GM19455 (cell line): ENCODE measurements around the gene TIE1.
A peak's percentile ranks its signal among the peaks of the same experiment; 100 is the strongest.

Experiments used
- ATAC-seq: cut with Tn5 transposase; IDR thresholded peaks from one replicate; pipeline ENCODE4 v1.9.1; 2021; ENCODE audit not compliant: unreplicated experiment

The TIE1 gene

DNA sequence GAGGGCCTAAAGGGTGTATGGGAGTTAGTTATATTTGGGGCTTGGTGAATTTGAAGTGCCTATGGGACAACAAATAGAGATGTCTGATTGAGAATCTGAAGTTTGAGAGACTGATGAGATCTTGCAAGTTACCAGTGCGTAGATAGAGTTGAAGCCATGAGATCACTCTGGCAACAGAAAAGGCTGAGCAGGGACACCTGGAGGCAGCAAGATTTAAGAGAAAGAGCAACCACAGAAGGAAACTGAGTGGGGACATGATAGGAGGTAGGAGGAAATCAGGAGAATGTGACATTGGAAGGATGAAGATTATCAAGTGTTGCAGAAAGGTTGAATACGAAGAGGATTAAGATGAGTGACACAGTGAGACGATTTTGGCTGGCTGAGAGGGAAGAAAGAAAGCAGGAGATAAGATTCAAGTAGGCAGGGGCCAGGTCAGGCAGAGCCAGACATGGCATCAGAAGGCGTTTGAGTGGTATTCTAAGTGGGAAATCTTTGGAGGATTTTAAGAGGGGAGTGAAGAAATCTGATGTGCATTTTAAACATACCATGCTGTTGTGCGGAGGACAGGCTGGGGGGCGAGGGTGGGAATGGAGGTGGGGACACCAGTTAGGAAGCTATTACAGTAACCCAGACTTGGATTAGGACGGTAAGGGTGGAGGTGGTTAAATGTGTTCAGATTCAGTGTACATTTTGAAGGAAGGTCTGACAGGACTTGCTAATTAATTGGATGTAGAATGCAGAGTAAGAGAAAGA is 33.8 kb downstream of the TIE1 start:
- no peak for ATAC-seq

- ATAC-seq: no peak
Observed at GRCh38 chr1:43337588-43337987, 36.8 kb downstream of the TIE1 start, which contains the start of gene MPL. Gene MPL, plus strand, starts transcription at chr1:43337818. Its CDS starts 31 bp downstream, at chr1:43337849.

GRCh38 chr1:43338001-43338400 is 37.2 kb downstream of the TIE1 start:
- no peak for ATAC-seq

- ATAC-seq: no peak
Observed at GRCh38 chr1:43339584-43340232, 38.9 kb downstream of the TIE1 start.

GRCh38 chr1:43340559-43340958 is 39.8 kb downstream of the TIE1 start:
- no peak for ATAC-seq

DNA sequence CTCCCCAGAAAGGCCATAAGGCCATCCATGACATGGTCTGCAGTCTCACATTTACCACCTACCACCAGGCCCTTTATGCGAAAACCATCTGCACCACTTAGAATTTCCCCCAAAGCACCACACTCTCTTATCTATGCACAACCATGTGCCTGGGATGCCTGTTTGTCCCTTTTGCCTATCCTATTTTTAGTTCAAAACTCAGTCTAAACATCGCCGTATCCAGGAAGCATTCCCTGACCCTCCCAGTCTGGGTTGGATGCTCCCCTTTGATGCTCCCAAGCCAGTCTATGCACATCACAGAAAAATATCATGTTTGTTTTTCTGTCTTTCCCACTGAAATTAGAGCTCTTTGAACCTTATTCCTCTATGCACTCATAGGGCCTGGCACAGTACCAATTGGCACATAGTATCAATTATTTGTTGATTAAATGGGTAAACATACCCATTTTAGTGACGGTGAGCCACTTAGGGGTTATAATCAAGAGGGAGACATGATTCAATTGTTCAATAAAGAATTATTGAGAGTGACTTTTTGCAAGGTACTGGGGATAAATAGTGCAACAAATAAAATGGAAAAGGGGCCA is 43.6 kb downstream of the TIE1 start:
- no peak for ATAC-seq

DNA sequence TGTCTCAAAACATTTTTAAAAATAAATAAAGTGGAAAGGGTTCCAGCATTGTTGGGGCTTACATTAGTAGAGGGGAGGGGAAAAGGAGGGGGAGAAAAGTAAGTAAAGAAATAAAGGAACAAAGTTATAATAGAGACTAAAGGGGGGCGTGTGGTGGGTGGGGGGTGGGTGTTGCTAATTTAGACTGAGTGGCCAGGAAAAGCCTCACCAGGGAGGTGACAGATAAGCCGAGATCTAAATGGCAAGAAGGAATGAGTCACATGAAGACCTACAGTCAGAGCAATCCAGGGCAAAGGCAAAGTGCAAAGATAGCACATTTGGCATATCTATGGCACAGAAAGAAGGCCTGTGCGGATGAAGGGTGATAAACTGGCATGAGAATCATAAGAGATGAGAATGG is 44.3 kb downstream of the TIE1 start:
- no peak for ATAC-seq

DNA sequence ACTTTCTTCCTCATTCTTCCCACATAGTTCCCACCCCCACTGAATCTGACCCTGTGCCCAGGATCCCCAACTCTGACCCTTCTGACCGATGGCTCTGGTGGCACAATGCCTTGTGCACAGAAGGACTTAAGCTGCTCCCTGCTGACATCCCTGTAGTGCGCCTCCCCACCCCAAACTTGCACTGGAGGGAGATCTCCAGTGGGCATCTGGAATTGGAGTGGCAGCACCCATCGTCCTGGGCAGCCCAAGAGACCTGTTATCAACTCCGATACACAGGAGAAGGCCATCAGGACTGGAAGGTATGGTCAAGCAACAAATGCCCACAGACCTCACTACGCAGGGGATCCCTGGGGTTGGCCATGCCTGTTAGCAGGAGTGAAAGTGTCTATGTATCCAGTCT is 45.9 kb downstream of the TIE1 start:
- ATAC-seq: no peak

DNA sequence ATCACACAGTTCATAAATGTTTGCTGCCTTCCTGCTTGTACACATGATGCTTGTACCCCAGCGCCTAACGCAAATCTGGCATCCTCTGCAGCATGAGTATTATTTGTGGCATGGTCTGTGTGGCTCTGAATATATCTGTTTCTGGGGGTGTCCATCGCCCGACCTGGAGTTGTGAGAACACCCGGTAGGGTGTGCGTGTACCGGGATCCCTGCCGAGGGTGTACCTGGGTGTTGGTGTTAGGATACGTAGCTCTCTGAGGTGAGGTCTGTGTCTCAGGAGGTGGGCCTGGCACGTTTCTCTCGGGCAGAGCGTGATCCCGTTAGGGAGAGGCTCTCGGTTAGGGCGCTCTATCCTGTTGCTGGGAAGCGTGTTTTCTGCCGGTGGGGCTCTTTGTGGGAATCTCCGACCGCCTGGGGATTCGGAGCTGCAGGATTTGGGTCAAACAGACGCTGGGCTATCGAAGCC is 47.6 kb downstream of the TIE1 start:
- no peak for ATAC-seq

DNA sequence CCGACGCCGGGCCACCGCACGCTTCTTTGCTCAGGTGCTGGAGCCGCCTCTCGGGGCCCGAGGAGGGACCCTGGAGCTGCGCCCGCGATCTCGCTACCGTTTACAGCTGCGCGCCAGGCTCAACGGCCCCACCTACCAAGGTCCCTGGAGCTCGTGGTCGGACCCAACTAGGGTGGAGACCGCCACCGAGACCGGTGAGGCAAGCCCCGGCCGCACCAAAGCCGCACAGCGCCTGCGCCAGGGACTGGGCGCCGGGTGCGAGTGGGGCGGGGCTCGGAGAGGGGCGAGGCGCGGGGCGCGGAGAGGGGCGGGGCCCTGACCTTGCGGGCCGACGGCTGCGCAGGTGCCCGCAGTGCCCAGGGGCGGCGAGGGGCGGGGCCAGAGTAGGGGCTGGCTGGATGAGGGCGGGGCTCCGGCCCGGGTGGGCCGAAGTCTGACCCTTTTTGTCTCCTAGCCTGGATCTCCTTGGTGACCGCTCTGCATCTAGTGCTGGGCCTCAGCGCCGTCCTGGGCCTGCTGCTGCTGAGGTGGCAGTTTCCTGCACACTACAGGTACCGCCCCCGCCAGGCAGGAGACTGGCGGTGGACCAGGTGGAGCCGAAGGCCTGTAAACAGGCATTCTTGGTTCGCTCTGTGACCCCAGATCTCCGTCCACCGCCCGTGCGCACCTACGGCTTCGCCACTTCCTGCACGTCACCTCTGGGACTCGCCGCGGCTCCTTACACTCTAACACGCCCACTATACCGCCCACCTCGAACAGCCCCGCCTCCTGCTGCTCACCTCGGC is 48.2 kb downstream of the TIE1 start:
- peak; percentile 66 for ATAC-seq

- ATAC-seq: no peak
Observed at GRCh38 chr1:43349594-43350306, 49.0 kb downstream of the TIE1 start.

GRCh38 chr1:43350976-43351375 is 50.2 kb downstream of the TIE1 start:
- ATAC-seq: no peak

DNA sequence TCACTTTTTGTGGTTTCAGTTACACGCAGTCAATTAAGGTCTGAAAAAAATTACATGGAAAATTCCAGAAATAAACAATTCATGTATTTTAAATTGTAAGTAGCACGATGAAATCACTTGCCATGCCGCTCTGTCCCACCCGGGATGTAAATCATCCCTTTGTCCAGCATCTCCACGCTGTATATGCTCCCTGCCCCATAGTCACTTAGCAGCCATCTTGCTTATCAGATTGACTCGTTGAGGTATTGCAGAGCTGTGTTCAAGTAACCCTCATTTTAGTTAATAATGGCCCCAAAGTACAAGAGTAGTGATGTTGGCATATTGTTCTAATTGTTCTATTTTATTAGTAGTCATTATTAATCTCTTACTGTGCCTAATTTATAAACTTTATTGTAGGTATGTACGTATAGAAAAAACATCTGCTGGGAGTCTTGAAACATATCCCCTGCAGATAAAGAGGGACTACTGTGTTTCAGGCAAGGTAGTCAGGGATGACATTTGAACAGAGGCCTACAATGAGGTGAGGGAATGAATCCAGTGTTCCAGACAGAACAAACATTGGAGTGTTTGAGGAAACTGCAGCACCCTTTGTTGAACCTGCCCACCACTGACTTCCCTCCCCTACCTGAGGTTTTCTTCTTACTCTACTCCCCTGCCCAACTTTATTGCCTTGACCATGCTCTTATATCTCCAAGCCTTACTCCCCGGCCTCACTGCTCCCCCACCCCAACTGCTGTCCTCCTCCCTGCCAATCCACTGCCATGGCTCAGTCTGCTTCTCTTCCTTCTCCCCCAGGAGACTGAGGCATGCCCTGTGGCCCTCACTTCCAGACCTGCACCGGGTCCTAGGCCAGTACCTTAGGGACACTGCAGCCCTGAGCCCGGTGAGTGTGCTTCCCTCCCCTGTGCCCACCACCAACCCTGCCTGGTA is 50.9 kb downstream of the TIE1 start:
- ATAC-seq: no peak

DNA sequence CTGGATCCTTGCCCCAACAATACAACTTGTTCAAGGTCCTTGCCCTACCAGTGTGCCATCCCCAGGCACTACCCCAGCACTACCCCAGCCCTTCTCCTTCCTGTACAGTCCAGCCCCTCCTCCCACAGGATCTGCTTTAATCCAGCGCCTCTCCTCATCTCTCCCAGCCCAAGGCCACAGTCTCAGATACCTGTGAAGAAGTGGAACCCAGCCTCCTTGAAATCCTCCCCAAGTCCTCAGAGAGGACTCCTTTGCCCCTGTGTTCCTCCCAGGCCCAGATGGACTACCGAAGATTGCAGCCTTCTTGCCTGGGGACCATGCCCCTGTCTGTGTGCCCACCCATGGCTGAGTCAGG is 51.5 kb downstream of the TIE1 start:
- no peak for ATAC-seq

DNA sequence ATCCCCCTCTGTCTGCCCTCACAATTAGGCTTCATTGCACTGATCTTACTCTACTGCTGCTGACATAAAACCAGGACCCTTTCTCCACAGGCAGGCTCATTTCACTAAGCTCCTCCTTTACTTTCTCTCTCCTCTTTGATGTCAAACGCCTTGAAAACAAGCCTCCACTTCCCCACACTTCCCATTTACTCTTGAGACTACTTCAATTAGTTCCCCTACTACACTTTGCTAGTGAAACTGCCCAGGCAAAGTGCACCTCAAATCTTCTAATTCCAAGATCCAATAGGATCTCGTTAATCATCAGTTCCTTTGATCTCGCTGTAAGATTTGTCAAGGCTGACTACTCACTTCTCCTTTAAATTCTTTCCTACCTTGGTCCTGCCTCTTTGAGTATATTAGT is 52.1 kb downstream of the TIE1 start:
- ATAC-seq: no peak

DNA sequence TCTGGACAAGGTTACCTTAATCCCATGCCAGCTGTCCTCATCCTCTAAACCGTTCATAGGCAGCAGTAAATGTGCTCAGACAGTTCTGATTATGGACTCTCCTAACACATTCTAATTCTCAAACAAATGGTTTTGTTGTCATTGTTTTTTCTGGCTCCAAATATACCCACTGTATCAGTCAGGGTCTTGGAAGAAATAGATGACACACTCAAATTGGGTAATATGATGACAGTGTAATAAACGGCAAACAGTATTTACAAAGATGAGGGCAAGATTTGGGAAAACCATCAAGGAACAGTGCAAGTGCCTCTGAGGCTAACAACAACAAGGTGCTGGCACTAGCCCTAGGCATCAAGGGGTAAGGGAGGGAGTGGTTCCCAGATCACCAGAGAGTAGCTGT is 53.7 kb downstream of the TIE1 start:
- ATAC-seq: no peak

- no peak for ATAC-seq
Observed at GRCh38 chr1:43354936-43355335, 54.2 kb downstream of the TIE1 start.

GRCh38 chr1:43357251-43357650 is 56.5 kb downstream of the TIE1 start:
- no peak for ATAC-seq

- peak; percentile 26 for ATAC-seq
Observed at GRCh38 chr1:43358121-43358745, 57.5 kb downstream of the TIE1 start.
